ENCODE data around the gene LRRC8D. TPM values are rescaled to one million over a fixed set of nuclear protein-coding genes. Genes with fewer than 3 reads are reported as not detected.

Gene LRRC8D
- total and polyA plus RNA-seq, 2 donors from 2014 or later: 16.3 to 36.6 TPM

DNA sequence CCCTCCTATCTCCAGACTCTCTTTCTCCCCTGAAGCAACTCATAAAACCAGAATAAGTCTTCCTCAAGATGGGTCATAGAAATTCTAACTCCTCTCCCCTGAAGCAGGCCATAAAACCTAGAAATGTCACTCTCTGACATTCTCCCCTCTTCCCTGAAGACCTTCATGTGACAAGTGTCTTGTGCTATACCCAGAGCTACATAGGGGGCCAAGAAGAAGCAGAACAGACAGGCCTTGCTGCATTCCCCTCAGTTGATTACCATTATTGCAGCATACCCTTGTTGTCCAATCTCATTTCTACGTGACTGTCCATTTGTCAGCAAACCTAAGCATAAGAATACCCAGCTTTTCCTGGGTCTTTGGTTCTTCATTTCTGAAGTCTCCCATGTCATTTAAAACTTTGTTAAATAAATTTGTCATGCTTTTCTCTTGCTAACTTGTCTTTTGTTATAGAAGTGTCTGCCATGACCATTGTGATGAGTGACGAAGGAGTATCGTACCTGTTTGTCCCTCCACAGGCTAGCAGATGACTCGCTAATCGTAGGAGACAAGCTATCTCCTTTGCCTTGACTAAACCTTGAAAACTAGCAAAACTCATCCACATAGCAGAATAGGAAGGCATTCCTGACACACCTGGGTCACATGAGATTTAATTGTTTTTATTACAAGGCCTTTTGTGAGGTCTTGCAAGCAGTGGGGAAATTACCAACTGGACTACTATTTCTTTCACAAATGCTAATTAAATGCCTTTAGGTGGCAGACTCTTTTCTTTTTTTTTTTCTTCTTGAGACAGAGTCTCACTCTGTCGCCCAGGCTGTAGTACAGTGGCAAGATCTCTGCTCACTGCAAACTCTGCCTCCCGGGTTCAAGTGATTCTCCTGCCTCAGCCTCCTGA is 134.7 kb downstream of the LRRC8D start:
- intact Hi-C loops (cut with DNase I): no loop called here
- Histone ChIP-seq H3K9ac (ENCODE audit: low read length in 3 of 3) (no peak overlapping the region), H3K36me3 (ENCODE audit: control insufficient read depth in 2 of 3, insufficient read depth in 3 of 3, low read length in 3 of 3) (no peaks in the 10 kb centered on the region), H3K27ac (ENCODE audit: low read depth in 2 of 2, low read length in 2 of 2) (no peak overlapping the region), H3K27me3 (ENCODE audit: control insufficient read depth, insufficient read depth, low read length) (no peaks in the 10 kb centered on the region), H3K4me1 (ENCODE audit: control insufficient read depth in 2 of 3, insufficient read depth in 2 of 3, low read depth in 1 of 3, low read length in 3 of 3) (no peaks in the 10 kb centered on the region), H3K4me3 (ENCODE audit: low read length in 3 of 3) (no peak overlapping the region), H3K9me3 (ENCODE audit: control insufficient read depth in 2 of 3, insufficient read depth in 1 of 3, low read length in 3 of 3) (no peaks in the 10 kb centered on the region)
- TF ChIP-seq, protein P1, sequence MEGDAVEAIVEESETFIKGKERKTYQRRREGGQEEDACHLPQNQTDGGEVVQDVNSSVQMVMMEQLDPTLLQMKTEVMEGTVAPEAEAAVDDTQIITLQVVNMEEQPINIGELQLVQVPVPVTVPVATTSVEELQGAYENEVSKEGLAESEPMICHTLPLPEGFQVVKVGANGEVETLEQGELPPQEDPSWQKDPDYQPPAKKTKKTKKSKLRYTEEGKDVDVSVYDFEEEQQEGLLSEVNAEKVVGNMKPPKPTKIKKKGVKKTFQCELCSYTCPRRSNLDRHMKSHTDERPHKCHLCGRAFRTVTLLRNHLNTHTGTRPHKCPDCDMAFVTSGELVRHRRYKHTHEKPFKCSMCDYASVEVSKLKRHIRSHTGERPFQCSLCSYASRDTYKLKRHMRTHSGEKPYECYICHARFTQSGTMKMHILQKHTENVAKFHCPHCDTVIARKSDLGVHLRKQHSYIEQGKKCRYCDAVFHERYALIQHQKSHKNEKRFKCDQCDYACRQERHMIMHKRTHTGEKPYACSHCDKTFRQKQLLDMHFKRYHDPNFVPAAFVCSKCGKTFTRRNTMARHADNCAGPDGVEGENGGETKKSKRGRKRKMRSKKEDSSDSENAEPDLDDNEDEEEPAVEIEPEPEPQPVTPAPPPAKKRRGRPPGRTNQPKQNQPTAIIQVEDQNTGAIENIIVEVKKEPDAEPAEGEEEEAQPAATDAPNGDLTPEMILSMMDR (IDR thresholded peaks at IDR 0.05; ENCODE audit: borderline replicate concordance, extremely low read depth, insufficient read depth): no peak
- DNase-seq (no peak), FAIRE-seq (no peak)

DNA sequence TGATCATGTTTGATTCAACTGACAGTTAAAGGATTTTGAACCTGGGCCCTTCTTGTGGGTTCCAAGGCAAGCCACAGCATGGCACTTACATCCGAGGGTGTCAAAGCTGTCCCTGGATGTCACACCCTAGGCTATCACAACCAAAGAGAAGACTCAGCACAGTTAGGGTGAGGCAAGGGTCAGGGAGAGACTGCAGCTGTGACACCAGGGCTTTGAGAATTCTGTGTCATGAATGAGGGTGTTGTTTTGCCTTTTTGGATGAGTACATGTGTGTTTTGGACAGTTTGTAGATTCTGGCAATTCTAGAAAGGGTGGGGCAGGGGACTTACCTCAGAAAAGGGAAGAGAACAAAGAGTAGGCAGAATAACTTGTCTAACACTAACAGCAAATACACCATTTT is 136.3 kb downstream of the LRRC8D start:
- H3K4me3 ChIP-seq (ENCODE audit: low read length in 3 of 3): no peak overlapping the region

GRCh38 chr1:89958851-89959654 is 138.2 kb downstream of the LRRC8D start:
- Histone ChIP-seq H3K9ac (ENCODE audit: low read length in 3 of 3) (no peak overlapping the region), H3K27ac (ENCODE audit: low read depth in 2 of 2, low read length in 2 of 2) (no peak overlapping the region), H3K27me3 (ENCODE audit: control insufficient read depth, insufficient read depth, low read length) (no peaks in the 10 kb centered on the region), H3K4me3 (ENCODE audit: low read length in 3 of 3) (no peak overlapping the region), H3K36me3 (ENCODE audit: control insufficient read depth in 2 of 3, insufficient read depth in 3 of 3, low read length in 3 of 3) (no peaks in the 10 kb centered on the region), H3K4me1 (ENCODE audit: control insufficient read depth in 2 of 3, insufficient read depth in 2 of 3, low read depth in 1 of 3, low read length in 3 of 3) (no peaks in the 10 kb centered on the region), H3K9me3 (ENCODE audit: control insufficient read depth in 2 of 3, insufficient read depth in 1 of 3, low read length in 3 of 3) (no peaks in the 10 kb centered on the region)
- DNase-seq (no peak), FAIRE-seq (no peak)
- intact Hi-C loops (cut with DNase I): no loop called here
- TF ChIP-seq, protein P1 (IDR thresholded peaks at IDR 0.05; ENCODE audit: borderline replicate concordance, extremely low read depth, insufficient read depth): no peak

More for the DNA sequence above, 136.3 kb downstream of the LRRC8D start:
- Histone ChIP-seq H3K9ac (ENCODE audit: low read length in 3 of 3) (no peak overlapping the region), H3K27ac (ENCODE audit: low read depth in 2 of 2, low read length in 2 of 2) (no peak overlapping the region), H3K36me3 (ENCODE audit: control insufficient read depth in 2 of 3, insufficient read depth in 3 of 3, low read length in 3 of 3) (no peaks in the 10 kb centered on the region), H3K27me3 (ENCODE audit: control insufficient read depth, insufficient read depth, low read length) (no peaks in the 10 kb centered on the region), H3K4me1 (ENCODE audit: control insufficient read depth in 2 of 3, insufficient read depth in 2 of 3, low read depth in 1 of 3, low read length in 3 of 3) (no peaks in the 10 kb centered on the region), H3K9me3 (ENCODE audit: control insufficient read depth in 2 of 3, insufficient read depth in 1 of 3, low read length in 3 of 3) (no peaks in the 10 kb centered on the region)
- FAIRE-seq (no peak), DNase-seq (no peak)
- intact Hi-C loops (cut with DNase I): no loop called here
- TF ChIP-seq, protein P1 (IDR thresholded peaks at IDR 0.05; ENCODE audit: borderline replicate concordance, extremely low read depth, insufficient read depth): no peak

Data from kidney (tissue), 14 donors.